K562 (cell line): ENCODE results near the gene IL3RA. TPM values are rescaled to one million over a fixed set of nuclear protein-coding genes. Genes with fewer than 3 reads are reported as not detected.

Experiments used
- DNMT1 ChIP-seq: fragments of 450-650 bp; IDR thresholded peaks from 2 replicates; pipeline ENCODE4 v1.6.1; 2016; ENCODE audit warnings: antibody characterized with exemption, mild to moderate bottlenecking
- E2F8 ChIP-seq: fragments of 450-650 bp; IDR thresholded peaks from 2 replicates; pipeline ENCODE4 v1.7.1; 2018; ENCODE audit warnings: mild to moderate bottlenecking, low read depth; ENCODE audit not compliant: partially characterized antibody
- ETV1 ChIP-seq: fragments of 450-650 bp; conservative IDR thresholded peaks from 2 replicates; pipeline ENCODE4 v1.6.1; 2016; ENCODE audit warnings: missing genetic modification characterization, control low read depth, low read depth, missing compliant biosample characterization
- KDM1A ChIP-seq, 2 experiments: fragments of 450-650 bp; IDR thresholded peaks; 2 replicates each; pipeline ENCODE4 v1.6.1; 2016; ENCODE audit warnings: mild to moderate bottlenecking in 2 of 2
- MCM7 ChIP-seq, 2 experiments: fragments of 450-650 bp; IDR thresholded peaks; 2 replicates each; pipeline ENCODE4 v1.6.1; 2016 to 2018
- RB1 ChIP-seq: fragments of 450-650 bp; IDR thresholded peaks from 2 replicates; pipeline ENCODE4 v1.6.1; 2017; ENCODE audit warnings: low read depth, mild to moderate bottlenecking
- SPI1 ChIP-seq: IDR thresholded peaks from 2 replicates; pipeline ENCODE4 v1.6.1; 2011; ENCODE audit warnings: low read depth, low read length, control low read depth, borderline replicate concordance
- TGIF2 ChIP-seq: sonication (generic); formaldehyde crosslinking; IDR thresholded peaks from 2 replicates; pipeline ENCODE4 v1.8.1; 2022; ENCODE audit warnings: mild to moderate bottlenecking, missing genetic modification reagents, moderate library complexity
- polyA plus RNA-seq, 8 experiments: library from polyadenylated mRNA; depleted of rRNA in 4 of 8; stranded (reverse) in 5 of 8; unstranded in 3 of 8; fragments of >200 nt; fragmentation: Nextera tagmentation in 2 of 8; fragmentation: Illumina TruSeq in 1 of 8; extraction: Ambion mirVana in 2 of 8; extraction: Trizol in 1 of 8; gene quantifications; 2 replicates each; pipeline versions ENCODE4 v1.2.1 to v1.2.3, GENCODE V29; 2011 to 2014; ENCODE audit warnings: inconsistent platforms in 1 of 8, missing spikeins in 1 of 8
- total RNA-seq, 7 experiments: library from RNA; depleted of rRNA in 6 of 7; stranded (reverse); fragments of >200 nt in 6 of 7; fragmentation: Illumina TruSeq in 2 of 7; extraction: Trizol in 2 of 7; gene quantifications; 2 replicates each; pipeline versions ENCODE4 v1.2.1 to v1.2.3, GENCODE V29; 2011 to 2021; ENCODE audit warnings: low replicate concordance in 1 of 7

Gene IL3RA
- total and polyA plus RNA-seq, 9 of the 15 experiments (the other 6 are each of a cell fraction or from before 2014, with no cell fraction given): not detected

DNA sequence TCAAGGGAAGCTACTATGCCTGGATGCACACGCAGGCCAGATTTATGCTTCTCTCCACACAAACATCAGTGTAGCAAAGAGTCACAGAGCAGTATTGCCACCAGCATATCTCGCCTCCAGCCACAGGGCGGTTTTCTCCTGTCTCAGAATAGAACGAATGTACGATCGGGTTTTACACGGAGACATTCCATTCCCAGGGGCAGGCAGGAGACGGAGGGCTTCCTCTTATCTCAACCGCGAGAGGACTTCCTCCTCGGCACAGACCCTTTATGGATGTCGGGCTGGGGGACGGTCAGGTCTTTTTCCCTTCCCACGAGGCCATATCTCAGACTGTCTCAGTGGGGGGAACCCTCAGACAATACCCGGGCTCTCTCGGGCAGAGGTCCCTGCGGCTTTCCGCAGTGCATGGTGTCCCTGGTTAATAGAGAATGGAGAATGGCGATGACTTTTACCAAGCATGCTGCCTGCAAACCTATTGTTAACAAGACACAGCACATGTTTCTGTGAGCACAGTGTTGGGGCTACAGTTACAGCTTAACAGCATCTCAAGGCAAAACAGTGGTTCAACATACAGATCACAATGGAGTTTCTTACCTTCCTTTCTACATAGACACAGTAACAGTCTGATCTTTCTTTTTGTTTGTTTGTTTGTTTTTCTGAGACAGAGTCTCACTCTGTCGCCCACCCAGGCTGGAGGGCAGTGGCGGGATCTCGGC lies 43.9 kb upstream of the IL3RA start (continued):
- TF ChIP-seq E2F8 (no peak), SPI1 (no peak), KDM1A (IDR thresholded peaks at IDR 0.05) (no peak), MCM7 (IDR thresholded peaks at IDR 0.05) (no peak), TGIF2 (CRISPR knock-in tag) (no peak), ETV1 (no peak), RB1 (no peak), DNMT1 (no peak)
